ENCODE data around the gene LDLRAD4.

Gene LDLRAD4

GRCh38 chr18:13505780-13506345, 287.3 kb downstream of the LDLRAD4 start:
- H3K36me3 ChIP-seq = no peaks in the 10 kb centered on the region

GRCh38 chr18:13510594-13510993, 292.0 kb downstream of the LDLRAD4 start:
- TF ChIP-seq CTCF (IDR thresholded peaks at IDR 0.05; ENCODE audit: low read depth, low read length) = no peak
- Histone ChIP-seq H3K4me3 (ENCODE audit: low read depth, low read length) (no peak overlapping the region), H3K27ac (no peak overlapping the region), H3K36me3 (no peaks in the 10 kb centered on the region), H3K9me3 (ENCODE audit: severe bottlenecking) (peaks cover 6% of the 10 kb centered on the region), H3K27me3 (ENCODE audit: insufficient read depth, low read depth, severe bottlenecking) (no peaks in the 10 kb centered on the region)
- DNase-seq = no peak

More at GRCh38 chr18:13505780-13506345, 287.3 kb downstream of the LDLRAD4 start:
- no peak overlapping the region for H3K4me3 ChIP-seq (ENCODE audit: low read depth, low read length)
- DNase-seq = no peak
- H3K9me3 ChIP-seq (ENCODE audit: severe bottlenecking) = peaks cover 6% of the 10 kb centered on the region
- no peak for TF ChIP-seq CTCF (IDR thresholded peaks at IDR 0.05; ENCODE audit: low read depth, low read length)
- no peak overlapping the region for H3K27ac ChIP-seq
- no peaks in the 10 kb centered on the region for H3K27me3 ChIP-seq (ENCODE audit: insufficient read depth, low read depth, severe bottlenecking)

- TF ChIP-seq CTCF (IDR thresholded peaks at IDR 0.05; ENCODE audit: low read depth, low read length) = no peak
- Histone ChIP-seq H3K9me3 (ENCODE audit: severe bottlenecking) (peaks cover 6% of the 10 kb centered on the region), H3K4me3 (ENCODE audit: low read depth, low read length) (no peak overlapping the region), H3K27me3 (ENCODE audit: insufficient read depth, low read depth, severe bottlenecking) (no peaks in the 10 kb centered on the region), H3K36me3 (no peaks in the 10 kb centered on the region), H3K27ac (no peak overlapping the region)
- no peak for DNase-seq
Measured at GRCh38 chr18:13511961-13512577, 293.5 kb downstream of the LDLRAD4 start.

GRCh38 chr18:13513021-13513420, 294.5 kb downstream of the LDLRAD4 start:
- no peaks in the 10 kb centered on the region for H3K36me3 ChIP-seq
- peaks cover 5% of the 10 kb centered on the region for H3K9me3 ChIP-seq (ENCODE audit: severe bottlenecking)
- H3K27ac ChIP-seq = peak overlapping the region; percentile 40
- H3K27me3 ChIP-seq (ENCODE audit: insufficient read depth, low read depth, severe bottlenecking) = no peaks in the 10 kb centered on the region
- no peak for TF ChIP-seq CTCF (IDR thresholded peaks at IDR 0.05; ENCODE audit: low read depth, low read length)
- H3K4me3 ChIP-seq (ENCODE audit: low read depth, low read length) = no peak overlapping the region
- peak; percentile 63 for DNase-seq

- no peaks in the 10 kb centered on the region for H3K27me3 ChIP-seq (ENCODE audit: insufficient read depth, low read depth, severe bottlenecking)
- H3K4me3 ChIP-seq (ENCODE audit: low read depth, low read length) = no peak overlapping the region
- no peak for DNase-seq
- H3K27ac ChIP-seq = peak overlapping the region; percentile 40
- peaks cover 6% of the 10 kb centered on the region for H3K9me3 ChIP-seq (ENCODE audit: severe bottlenecking)
- no peak for TF ChIP-seq CTCF (IDR thresholded peaks at IDR 0.05; ENCODE audit: low read depth, low read length)
- H3K36me3 ChIP-seq = no peaks in the 10 kb centered on the region
Measured at GRCh38 chr18:13513481-13513880, 294.9 kb downstream of the LDLRAD4 start.

All from WERI-Rb-1 (cell line).